ENCODE measurements around the gene USB1.

DNA sequence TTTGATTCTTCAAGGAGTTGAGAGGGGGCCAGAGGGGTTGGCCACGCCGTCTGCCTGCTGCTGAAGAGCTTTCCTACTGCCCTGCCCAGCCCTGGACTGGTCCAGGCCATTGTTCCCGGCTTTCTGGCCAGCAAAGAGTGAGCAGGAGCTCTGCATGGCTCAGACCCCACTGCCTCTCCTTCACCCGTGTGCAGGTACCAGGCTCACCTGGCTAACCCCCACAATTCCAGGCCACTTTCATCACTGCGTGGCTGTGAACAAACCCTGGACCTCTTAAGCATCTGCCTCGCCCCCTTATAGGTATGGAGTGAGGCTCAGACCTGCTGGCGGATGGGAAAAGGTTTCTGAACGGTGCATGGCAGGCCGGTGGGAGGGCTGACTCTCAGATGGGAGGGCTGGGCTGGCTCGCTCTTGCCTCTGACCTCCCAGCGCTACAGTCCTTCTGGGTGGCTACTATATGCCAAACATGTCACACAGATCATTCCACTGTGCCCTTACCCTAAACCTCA is 9.6 kb upstream of the USB1 start:
- TF ChIP-seq, protein P1, sequence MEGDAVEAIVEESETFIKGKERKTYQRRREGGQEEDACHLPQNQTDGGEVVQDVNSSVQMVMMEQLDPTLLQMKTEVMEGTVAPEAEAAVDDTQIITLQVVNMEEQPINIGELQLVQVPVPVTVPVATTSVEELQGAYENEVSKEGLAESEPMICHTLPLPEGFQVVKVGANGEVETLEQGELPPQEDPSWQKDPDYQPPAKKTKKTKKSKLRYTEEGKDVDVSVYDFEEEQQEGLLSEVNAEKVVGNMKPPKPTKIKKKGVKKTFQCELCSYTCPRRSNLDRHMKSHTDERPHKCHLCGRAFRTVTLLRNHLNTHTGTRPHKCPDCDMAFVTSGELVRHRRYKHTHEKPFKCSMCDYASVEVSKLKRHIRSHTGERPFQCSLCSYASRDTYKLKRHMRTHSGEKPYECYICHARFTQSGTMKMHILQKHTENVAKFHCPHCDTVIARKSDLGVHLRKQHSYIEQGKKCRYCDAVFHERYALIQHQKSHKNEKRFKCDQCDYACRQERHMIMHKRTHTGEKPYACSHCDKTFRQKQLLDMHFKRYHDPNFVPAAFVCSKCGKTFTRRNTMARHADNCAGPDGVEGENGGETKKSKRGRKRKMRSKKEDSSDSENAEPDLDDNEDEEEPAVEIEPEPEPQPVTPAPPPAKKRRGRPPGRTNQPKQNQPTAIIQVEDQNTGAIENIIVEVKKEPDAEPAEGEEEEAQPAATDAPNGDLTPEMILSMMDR (conservative IDR thresholded peaks at IDR 0.05; ENCODE audit: low read depth, low read length): no peak
- TF ChIP-seq EZH2 (IDR thresholded peaks at IDR 0.05; ENCODE audit: low read length, unreplicated experiment) (no peak), EZH2phosphoT487 (IDR thresholded peaks at IDR 0.05; ENCODE audit: borderline replicate concordance, low read length) (no peak)
